CD4-positive, alpha-beta T cell (primary cell): ENCODE data around the gene TMEM141. TPM values are rescaled to one million over a fixed set of nuclear protein-coding genes. Genes with fewer than 3 reads are reported as not detected.
A peak's percentile ranks its signal among the peaks of the same experiment; 100 is the strongest.

Experiments used
- ATAC-seq: fragments of 200-7000 bp; cut with Tn5 transposase; one replicate; pipeline ENCODE4 v1.10.0; 2022; ENCODE audit warnings: mild to moderate bottlenecking; ENCODE audit not compliant: poor library complexity
- CTCF ChIA-PET: fragments of 350-600 bp; sonication (Branson Sonifier 250); formaldehyde crosslinking; loops from one replicate; lab custom pipeline; 2021; ENCODE audit warnings: antibody characterized with exemption, inconsistent platforms; lab: Charles Lee
- POLR2A ChIA-PET: fragments of 350-600 bp; sonication (Branson Sonifier 250); formaldehyde crosslinking; loops from one replicate; lab custom pipeline; 2021; ENCODE audit warnings: antibody characterized with exemption, inconsistent platforms; lab: Charles Lee
- DNase-seq, 14 experiments: peaks; one replicate each; pipeline ENCODE4 v3.0.0-alpha.2; 2013 to 2020; ENCODE audit warnings: mixed read lengths in 2 of 14
- H3K27ac ChIP-seq, 2 donors: one replicate each; pipeline versions ENCODE4 v1.5.1 to v1.7.0; 2013; ENCODE audit warnings: low read length in 2 of 2, low read depth in 1 of 2, mild to moderate bottlenecking in 1 of 2
- H3K27me3 ChIP-seq, 2 experiments: 1 replicate in 1 of 2; 2 replicates in 1 of 2; pipeline versions ENCODE4 v1.6.1 to v1.7.0; 2013; ENCODE audit warnings: low read length in 2 of 2, control low read depth in 1 of 2, mild to moderate bottlenecking in 1 of 2, moderate library complexity in 1 of 2; ENCODE audit not compliant: insufficient read depth in 2 of 2, control insufficient read depth in 1 of 2
- H3K36me3 ChIP-seq: one replicate; pipeline ENCODE4 v1.6.1; 2013; ENCODE audit warnings: low read length, control low read depth; ENCODE audit not compliant: insufficient read depth
- H3K4me1 ChIP-seq: one replicate; pipeline ENCODE4 v1.6.1; 2013; ENCODE audit warnings: low read length, control low read depth; ENCODE audit not compliant: insufficient read depth
- H3K4me3 ChIP-seq: one replicate; pipeline ENCODE4 v1.5.1; 2013; ENCODE audit warnings: mild to moderate bottlenecking, low read length, moderate library complexity
- H3K9me3 ChIP-seq, 2 experiments: 1 replicate in 1 of 2; 2 replicates in 1 of 2; pipeline versions ENCODE4 v1.6.1 to v1.7.0; 2013; ENCODE audit warnings: low read length in 2 of 2, mild to moderate bottlenecking in 2 of 2, control low read depth in 1 of 2, moderate library complexity in 1 of 2; ENCODE audit not compliant: control insufficient read depth in 1 of 2, insufficient read depth in 1 of 2
- H3K27ac Mint-ChIP-seq: one replicate; pipeline ENCODE4 v1.8.0; 2020; ENCODE audit warnings: mixed read lengths
- H3K27me3 Mint-ChIP-seq: one replicate; pipeline ENCODE4 v1.8.0; 2021; ENCODE audit warnings: mixed read lengths
- H3K36me3 Mint-ChIP-seq: one replicate; pipeline ENCODE4 v1.8.0; 2021; ENCODE audit warnings: low read depth, mixed read lengths
- H3K4me1 Mint-ChIP-seq: one replicate; pipeline ENCODE4 v1.8.0; 2021; ENCODE audit warnings: low read depth, mixed read lengths
- H3K4me3 Mint-ChIP-seq: one replicate; pipeline ENCODE4 v1.8.0; 2020; ENCODE audit warnings: mild to moderate bottlenecking, mixed read lengths
- H3K9me3 Mint-ChIP-seq: one replicate; pipeline ENCODE4 v1.8.0; 2020; ENCODE audit warnings: mixed read lengths
- intact Hi-C, 2 experiments: fragments of 100-400 bp; cut with DNase I in 1 of 2; cut with micrococcal nuclease in 1 of 2; formaldehyde crosslinking; loops; one replicate each; pipeline versions ENCODE4 v1.15.1 to v1.9.0; 2023 to 2025; cut with DNase I, micrococcal nuclease
- total RNA-seq, 174 experiments: library from RNA in 2 of 174; stranded (reverse) in 2 of 174; gene quantifications; one replicate each; pipeline ENCODE4 v1.2.3 and lab custom pipeline; 2021 to 2026
- TF ChIP-seq, protein P1 (sequence below): fragments of 200-600 bp; IDR thresholded peaks from one replicate; pipeline ENCODE4 v1.8.0; 2022; ENCODE audit warnings: antibody characterized with exemption, mild to moderate bottlenecking

TMEM141 gene
- total RNA-seq, 2 experiments from 2014 or later = 14.6 to 17.1 TPM

DNA sequence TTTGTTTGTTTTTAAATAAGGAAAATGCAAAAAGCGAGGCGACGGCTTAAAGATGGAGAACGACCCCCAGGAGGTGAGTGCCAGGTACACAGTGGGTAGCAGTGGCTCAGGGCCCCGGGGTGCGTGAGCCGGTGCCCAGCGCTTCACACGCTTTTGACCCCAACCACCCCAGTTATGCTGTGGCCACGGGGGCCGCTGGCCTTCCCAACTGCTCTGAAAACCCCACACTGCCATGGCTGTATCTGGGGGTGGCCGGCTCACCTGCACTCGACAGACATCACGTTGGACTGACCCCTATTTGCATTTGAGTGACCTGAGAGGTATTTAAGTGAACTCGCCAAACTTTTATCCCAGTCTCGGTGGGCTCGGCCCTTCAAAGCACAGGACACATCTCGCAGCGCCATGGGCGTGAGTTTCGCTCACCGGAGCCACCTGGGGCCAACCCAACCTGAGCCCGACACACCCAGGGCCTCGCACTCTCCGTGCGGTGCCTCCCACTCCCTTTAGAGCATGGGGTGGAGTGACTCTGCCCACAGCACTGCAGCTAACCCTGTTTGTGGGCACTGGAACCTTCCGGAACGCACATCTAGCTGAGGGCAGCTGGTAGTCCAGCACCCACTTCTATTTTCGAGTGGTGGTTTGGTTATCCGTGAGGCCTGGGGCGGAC is 37.5 kb downstream of the TMEM141 start:
- Mint-ChIP-seq H3K27ac (no peak overlapping the region), H3K4me3 (no peak overlapping the region), H3K4me1 (no peaks in the 10 kb centered on the region), H3K36me3 (peaks cover 30% of the 10 kb centered on the region), H3K9me3 (no peaks in the 10 kb centered on the region), H3K27me3 (no peaks in the 10 kb centered on the region)
- no peak overlapping the region for H3K27ac ChIP-seq
- peaks cover 50% of the 10 kb centered on the region for H3K36me3 ChIP-seq
- H3K4me3 ChIP-seq = no peak overlapping the region
- intact Hi-C loops = no loop called here
- H3K27me3 ChIP-seq = no peaks in the 10 kb centered on the region
- ChIA-PET POLR2A (no interaction called here), CTCF (no interaction called here)
- H3K9me3 ChIP-seq = no peaks in the 10 kb centered on the region
- TF ChIP-seq, protein P1, sequence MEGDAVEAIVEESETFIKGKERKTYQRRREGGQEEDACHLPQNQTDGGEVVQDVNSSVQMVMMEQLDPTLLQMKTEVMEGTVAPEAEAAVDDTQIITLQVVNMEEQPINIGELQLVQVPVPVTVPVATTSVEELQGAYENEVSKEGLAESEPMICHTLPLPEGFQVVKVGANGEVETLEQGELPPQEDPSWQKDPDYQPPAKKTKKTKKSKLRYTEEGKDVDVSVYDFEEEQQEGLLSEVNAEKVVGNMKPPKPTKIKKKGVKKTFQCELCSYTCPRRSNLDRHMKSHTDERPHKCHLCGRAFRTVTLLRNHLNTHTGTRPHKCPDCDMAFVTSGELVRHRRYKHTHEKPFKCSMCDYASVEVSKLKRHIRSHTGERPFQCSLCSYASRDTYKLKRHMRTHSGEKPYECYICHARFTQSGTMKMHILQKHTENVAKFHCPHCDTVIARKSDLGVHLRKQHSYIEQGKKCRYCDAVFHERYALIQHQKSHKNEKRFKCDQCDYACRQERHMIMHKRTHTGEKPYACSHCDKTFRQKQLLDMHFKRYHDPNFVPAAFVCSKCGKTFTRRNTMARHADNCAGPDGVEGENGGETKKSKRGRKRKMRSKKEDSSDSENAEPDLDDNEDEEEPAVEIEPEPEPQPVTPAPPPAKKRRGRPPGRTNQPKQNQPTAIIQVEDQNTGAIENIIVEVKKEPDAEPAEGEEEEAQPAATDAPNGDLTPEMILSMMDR = no peak
- DNase-seq (no peak), ATAC-seq (no peak)
- no peaks in the 10 kb centered on the region for H3K4me1 ChIP-seq

DNA sequence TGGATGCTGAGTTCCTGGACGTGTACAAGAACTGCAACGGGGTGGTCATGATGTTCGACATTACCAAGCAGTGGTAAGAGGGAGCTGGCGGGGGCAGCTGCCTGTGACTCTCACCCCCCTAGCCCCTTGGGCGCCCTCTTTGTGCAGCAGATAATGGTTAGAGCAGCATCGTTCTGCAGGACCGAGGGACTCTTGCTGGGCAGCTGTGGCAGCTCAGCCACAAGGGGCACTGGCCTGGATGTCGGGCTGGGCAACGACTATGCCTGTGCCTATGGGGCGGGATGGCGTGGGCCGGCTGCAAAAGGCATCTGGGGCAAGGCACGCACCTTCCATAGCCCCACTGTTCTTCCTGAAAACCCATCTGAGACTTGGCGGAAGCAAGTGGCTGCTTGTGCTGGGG is 38.3 kb downstream of the TMEM141 start:
- H3K36me3 Mint-ChIP-seq = peaks cover 32% of the 10 kb centered on the region
- H3K4me3 ChIP-seq = no peak overlapping the region
- no peak overlapping the region for H3K27ac Mint-ChIP-seq
- no peak overlapping the region for H3K4me3 Mint-ChIP-seq
- H3K4me1 ChIP-seq = no peaks in the 10 kb centered on the region
- no peaks in the 10 kb centered on the region for H3K27me3 Mint-ChIP-seq
- intact Hi-C loops = no loop called here
- peak in 1 of 14 experiments; percentile 15 for DNase-seq
- no peaks in the 10 kb centered on the region for H3K27me3 ChIP-seq
- CTCF ChIA-PET = no interaction called here
- H3K9me3 ChIP-seq = no peaks in the 10 kb centered on the region
- TF ChIP-seq, protein P1 = no peak
- H3K9me3 Mint-ChIP-seq = no peaks in the 10 kb centered on the region
- peaks cover 48% of the 10 kb centered on the region for H3K36me3 ChIP-seq
- H3K27ac ChIP-seq = no peak overlapping the region
- POLR2A ChIA-PET = no interaction called here
- ATAC-seq = no peak
- no peaks in the 10 kb centered on the region for H3K4me1 Mint-ChIP-seq

DNA sequence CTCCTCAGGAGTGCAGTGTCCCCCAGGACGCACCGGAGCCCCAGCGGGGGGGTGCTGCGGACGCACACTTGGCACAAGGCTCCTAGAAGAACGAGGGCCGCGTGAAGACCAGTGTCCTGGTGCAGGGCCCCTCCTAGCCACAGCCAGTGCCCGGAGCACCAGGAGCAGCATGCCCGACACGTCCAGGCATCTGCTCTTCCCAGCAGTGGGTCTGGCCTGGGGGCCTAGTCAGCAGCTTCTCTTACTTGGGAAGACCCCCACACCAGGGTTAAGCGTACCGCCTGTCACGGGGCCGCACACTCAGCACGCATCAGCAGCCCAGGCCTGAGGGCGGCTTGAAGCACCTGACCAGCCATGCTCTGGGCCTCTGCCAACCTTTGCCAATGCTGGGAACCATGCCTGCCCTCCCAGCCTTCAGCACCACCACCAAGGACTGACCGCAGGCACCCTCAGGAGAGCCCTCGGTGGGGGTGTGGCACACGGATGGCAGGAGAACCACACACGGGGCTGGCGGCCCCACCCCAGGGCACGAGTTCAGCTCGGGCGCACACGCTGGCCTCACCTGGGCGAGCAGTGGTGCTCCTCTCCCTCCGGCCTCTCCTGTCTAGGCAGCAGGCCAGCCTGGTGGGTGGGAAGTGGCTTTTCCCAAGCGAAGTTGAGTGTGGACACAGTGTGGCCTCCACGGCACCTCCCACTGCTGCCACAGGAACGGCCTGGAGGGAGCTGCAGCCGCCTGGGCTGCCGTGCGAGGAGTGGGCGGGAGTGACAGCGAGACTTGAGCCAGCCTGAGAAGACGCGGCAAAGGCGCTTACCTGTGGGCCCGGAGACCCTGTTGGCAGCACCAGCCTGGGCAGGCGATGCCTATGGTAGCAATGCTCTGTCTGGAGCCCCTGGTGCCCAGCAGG is 39.1 kb downstream of the TMEM141 start:
- POLR2A ChIA-PET = no interaction called here
- no peaks in the 10 kb centered on the region for H3K27me3 Mint-ChIP-seq
- intact Hi-C loops = no loop called here
- H3K4me3 ChIP-seq = no peak overlapping the region
- H3K36me3 Mint-ChIP-seq = peaks cover 32% of the 10 kb centered on the region
- no peak overlapping the region for H3K27ac Mint-ChIP-seq
- no peaks in the 10 kb centered on the region for H3K9me3 ChIP-seq
- ATAC-seq = no peak
- TF ChIP-seq, protein P1 = no peak
- no peaks in the 10 kb centered on the region for H3K4me1 Mint-ChIP-seq
- no peak overlapping the region for H3K4me3 Mint-ChIP-seq
- no peak overlapping the region for H3K27ac ChIP-seq
- peaks cover 48% of the 10 kb centered on the region for H3K36me3 ChIP-seq
- no peaks in the 10 kb centered on the region for H3K4me1 ChIP-seq
- CTCF ChIA-PET = no interaction called here
- no peaks in the 10 kb centered on the region for H3K27me3 ChIP-seq
- peak in 1 of 14 experiments; percentile 18 for DNase-seq
- H3K9me3 Mint-ChIP-seq = no peaks in the 10 kb centered on the region
